Psoas muscle (tissue), 8 donors: ENCODE data around the gene SLC23A2. TPM values are rescaled to one million over a fixed set of nuclear protein-coding genes. Genes with fewer than 3 reads are reported as not detected.

Experiments
- ATAC-seq, 4 donors: fragments of 200-7000 bp; cut with Tn5 transposase; one replicate each; pipeline ENCODE4 v1.9.1; 2020; ENCODE audit warnings: moderate library complexity in 3 of 4, mild to moderate bottlenecking in 2 of 4
- DNase-seq, 2 donors: peaks; one replicate each; pipeline ENCODE4 v3.0.0-alpha.2; 2020
- H3K27ac ChIP-seq: fragments of 200-600 bp; one replicate; pipeline ENCODE4 v1.8.0; 2022
- H3K27me3 ChIP-seq, 3 donors: fragments of 200-600 bp in 1 of 3; one replicate each; pipeline versions ENCODE4 v1.6.1 to v1.8.0; 2013 to 2022; ENCODE audit warnings: low read length in 2 of 3, mild to moderate bottlenecking in 2 of 3, moderate library complexity in 1 of 3; ENCODE audit not compliant: insufficient read depth in 3 of 3
- H3K36me3 ChIP-seq, 2 donors: fragments of 200-600 bp in 1 of 2; one replicate each; pipeline versions ENCODE4 v1.6.1 to v1.8.0; 2013 to 2022; ENCODE audit warnings: low read depth in 1 of 2, mild to moderate bottlenecking in 1 of 2, moderate library complexity in 1 of 2; ENCODE audit not compliant: insufficient read depth in 1 of 2
- H3K4me1 ChIP-seq: fragments of 200-600 bp; one replicate; pipeline ENCODE4 v1.8.0; 2022
- H3K4me3 ChIP-seq: fragments of 200-600 bp; one replicate; pipeline ENCODE4 v1.8.0; 2022; ENCODE audit warnings: mild to moderate bottlenecking
- H3K9me3 ChIP-seq: fragments of 200-600 bp; one replicate; pipeline ENCODE4 v1.8.0; 2022
- CTCF ChIP-seq: fragments of 200-600 bp; IDR thresholded peaks from one replicate; pipeline ENCODE4 v1.8.0; 2022; ENCODE audit warnings: antibody characterized with exemption
- WGBS, 3 donors: extraction: QIAGEN DNeasy Blood & Tissue Kit; methylation state at CpG; one replicate each; pipeline versions ENCODE4 v1.1.6 to v1.1.7; 2013; 5-methylcytosine and 5-hydroxymethylcytosine counted together
- intact Hi-C, 2 donors: fragments of 100-400 bp; cut with DNase I; formaldehyde crosslinking; loops; one replicate each; pipeline versions ENCODE4 v1.11.0 to v1.14.2; 2022
- polyA plus RNA-seq, 3 donors: library from polyadenylated mRNA; stranded (reverse); fragments of 200-250 nt; gene quantifications; one replicate each; pipeline ENCODE4 v1.2.3, GENCODE V29; 2013
- total RNA-seq, 4 donors: library from RNA; stranded (reverse); fragmentation: NEBNext Ultra II Directional in 2 of 4; extraction: Animal tissue kit (Norgen Biotek cat#: 25700) in 2 of 4; gene quantifications; one replicate each; pipeline versions ENCODE4 v1.2.1 to v1.2.4, GENCODE V29; 2021 to 2023
- donor health status: healthy with polysubstance abuse.
- donor health status: DM: no; HTN: no; CAD: no; lungs with moderate emphysema.
- donor health status: Bipolar disorder and iron deficiency.
- donor health status: healthy.
- donor health status: DM: yes; HTN: yes; CAD: no.
- donor health status: DM: no; HTN: no; CAD: no.
- donor health status: DM: no; HTN: no; CAD: no.
- donor health status: DM: yes; HTN: yes; CAD: no.

Gene SLC23A2
- total and polyA plus RNA-seq, 7 donors, result 0.87 to 4.9 (median 3.4) TPM

- no peaks in the 10 kb centered on the region for H3K4me1 ChIP-seq
- intact Hi-C loops, result no loop called here
Observed at GRCh38 chr20:4808872-4809271, 192.4 kb downstream of the SLC23A2 start.

GRCh38 chr20:4805663-4806449, 195.5 kb downstream of the SLC23A2 start:
- no peak for ATAC-seq
- no peak overlapping the region for H3K27ac ChIP-seq
- no peak for DNase-seq
- intact Hi-C loops, result no loop called here
- H3K9me3 ChIP-seq, result no peaks in the 10 kb centered on the region
- H3K4me3 ChIP-seq, result no peak overlapping the region
- H3K36me3 ChIP-seq, result no peaks in the 10 kb centered on the region
- no peaks in the 10 kb centered on the region for H3K27me3 ChIP-seq
- no peak for TF ChIP-seq CTCF
- no peaks in the 10 kb centered on the region for H3K4me1 ChIP-seq
- WGBS, 3 donors, result 71 to 85% (median 72%) methylated on average over 18 of the region's 18 CpGs

More at GRCh38 chr20:4808872-4809271, 192.4 kb downstream of the SLC23A2 start:
- Histone ChIP-seq H3K9me3 (no peaks in the 10 kb centered on the region), H3K27me3 (peaks cover 0 to 4% (median 0%) of the 10 kb centered on the region in 3 donors), H3K4me3 (no peak overlapping the region), H3K36me3 (no peaks in the 10 kb centered on the region), H3K27ac (no peak overlapping the region)
- ATAC-seq (no peak), DNase-seq (no peak)
- TF ChIP-seq CTCF, result no peak
- WGBS, 3 donors, result 24 to 64% (median 50%) methylated on average over 1 of the region's 1 CpG

- Histone ChIP-seq H3K27me3 (peaks cover 0 to 1% (median 0%) of the 10 kb centered on the region in 3 donors), H3K27ac (no peak overlapping the region), H3K4me1 (no peaks in the 10 kb centered on the region), H3K4me3 (no peak overlapping the region), H3K36me3 (no peaks in the 10 kb centered on the region), H3K9me3 (peaks cover 4% of the 10 kb centered on the region)
- intact Hi-C loops, result no loop called here
- DNase-seq, result no peak
- WGBS, 3 donors, result 86 to 90% (median 88%) methylated on average over 3 of the region's 3 CpGs
- no peak for ATAC-seq
- TF ChIP-seq CTCF, result no peak
Observed at GRCh38 chr20:4802527-4802926, 198.8 kb downstream of the SLC23A2 start.

Other genes with a start within 250 kb of the SLC23A2 start
- 1 to 10 TPM; 2.0 to 2.8 (median 2.2) TPM for gene RASSF2, start 177.9 kb downstream of the SLC23A2 start, total RNA-seq
- 1 to 10 TPM in 1 of 3 donors, under 1 TPM in 2; 0.34 to 1.3 (median 0.71) TPM for gene RASSF2, start 177.9 kb downstream of the SLC23A2 start, polyA plus RNA-seq
- gene TMEM230, start 111.6 kb upstream of the SLC23A2 start, total RNA-seq, result 10 to 100 TPM; 71.8 to 99.9 (median 82.2) TPM
- gene TMEM230, start 111.6 kb upstream of the SLC23A2 start, polyA plus RNA-seq, result 100 to 1,000 TPM; 120 to 146 (median 126) TPM
- gene PCNA, start 118.4 kb upstream of the SLC23A2 start, total RNA-seq, result 10 to 100 TPM; 13.2 to 19.1 (median 16.3) TPM
- gene PCNA, start 118.4 kb upstream of the SLC23A2 start, polyA plus RNA-seq, result 10 to 100 TPM; 25.5 to 53.0 (median 37.8) TPM
- 10 to 100 TPM; 18.1 to 34.1 (median 25.2) TPM for gene CDS2, start 125.5 kb upstream of the SLC23A2 start, total RNA-seq
- gene CDS2, start 125.5 kb upstream of the SLC23A2 start, polyA plus RNA-seq, result 10 to 100 TPM in 2 of 3 donors, 1 to 10 TPM in 1; 8.0 to 19.5 (median 15.2) TPM